ENCODE measurements around the gene CHST1. TPM values are rescaled to one million over a fixed set of nuclear protein-coding genes. Genes with fewer than 3 reads are reported as not detected.

CHST1 gene
- total RNA-seq, 1 donor from 2014 or later, result 2.6 TPM

- no peak overlapping the region for H3K4me3 Mint-ChIP-seq (ENCODE audit: unreplicated experiment)
- H3K79me2 ChIP-seq (ENCODE audit: insufficient read depth, low read length), result no peaks in the 10 kb centered on the region
- no peaks in the 10 kb centered on the region for H3K9me3 ChIP-seq (ENCODE audit: insufficient read depth, low read depth, low read length)
- no peak overlapping the region for H3K4me3 ChIP-seq (ENCODE audit: insufficient read depth, low read depth, low read length)
- H3K4me2 ChIP-seq (ENCODE audit: low read length), result no peak overlapping the region
- H3K27me3 Mint-ChIP-seq (ENCODE audit: low read depth, unreplicated experiment), result peaks cover 57% of the 10 kb centered on the region
- H3K9ac ChIP-seq (ENCODE audit: low read length), result no peak overlapping the region
- H3K36me3 Mint-ChIP-seq (ENCODE audit: low read depth, unreplicated experiment), result no peaks in the 10 kb centered on the region
- peaks cover 5% of the 10 kb centered on the region for H3K4me1 Mint-ChIP-seq (ENCODE audit: low read depth, unreplicated experiment)
- TF ChIP-seq EZH2 (IDR thresholded peaks at IDR 0.05; ENCODE audit: insufficient read depth, low read length), result no peak
- TF ChIP-seq, protein P1, sequence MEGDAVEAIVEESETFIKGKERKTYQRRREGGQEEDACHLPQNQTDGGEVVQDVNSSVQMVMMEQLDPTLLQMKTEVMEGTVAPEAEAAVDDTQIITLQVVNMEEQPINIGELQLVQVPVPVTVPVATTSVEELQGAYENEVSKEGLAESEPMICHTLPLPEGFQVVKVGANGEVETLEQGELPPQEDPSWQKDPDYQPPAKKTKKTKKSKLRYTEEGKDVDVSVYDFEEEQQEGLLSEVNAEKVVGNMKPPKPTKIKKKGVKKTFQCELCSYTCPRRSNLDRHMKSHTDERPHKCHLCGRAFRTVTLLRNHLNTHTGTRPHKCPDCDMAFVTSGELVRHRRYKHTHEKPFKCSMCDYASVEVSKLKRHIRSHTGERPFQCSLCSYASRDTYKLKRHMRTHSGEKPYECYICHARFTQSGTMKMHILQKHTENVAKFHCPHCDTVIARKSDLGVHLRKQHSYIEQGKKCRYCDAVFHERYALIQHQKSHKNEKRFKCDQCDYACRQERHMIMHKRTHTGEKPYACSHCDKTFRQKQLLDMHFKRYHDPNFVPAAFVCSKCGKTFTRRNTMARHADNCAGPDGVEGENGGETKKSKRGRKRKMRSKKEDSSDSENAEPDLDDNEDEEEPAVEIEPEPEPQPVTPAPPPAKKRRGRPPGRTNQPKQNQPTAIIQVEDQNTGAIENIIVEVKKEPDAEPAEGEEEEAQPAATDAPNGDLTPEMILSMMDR (IDR thresholded peaks at IDR 0.05; ENCODE audit: insufficient read depth, low read depth, low read length), result no peak
- H3K4me1 ChIP-seq (ENCODE audit: insufficient read depth, low read length), result no peaks in the 10 kb centered on the region
- no peaks in the 10 kb centered on the region for H3K36me3 ChIP-seq (ENCODE audit: insufficient read depth, low read length)
- no peak overlapping the region for H3K27ac ChIP-seq (ENCODE audit: low read depth, low read length)
- H3K27ac Mint-ChIP-seq (ENCODE audit: unreplicated experiment), result no peak overlapping the region
- no peaks in the 10 kb centered on the region for H3K27me3 ChIP-seq (ENCODE audit: insufficient read depth, low read length)
- H2AFZ ChIP-seq (ENCODE audit: low read depth, low read length), result no peak overlapping the region
- no peak for FAIRE-seq
- no peak for DNase-seq (ENCODE audit: low read depth)
- no peaks in the 10 kb centered on the region for H4K20me1 ChIP-seq (ENCODE audit: insufficient read depth, low read length)
- peaks cover 8% of the 10 kb centered on the region for H3K9me3 Mint-ChIP-seq (ENCODE audit: unreplicated experiment)
Observed at GRCh38 chr11:45614196-45614828, 51.1 kb downstream of the CHST1 start.

- DNase-seq (ENCODE audit: low read depth) (no peak), FAIRE-seq (no peak)
- H3K27me3 Mint-ChIP-seq (ENCODE audit: low read depth, unreplicated experiment), result peaks cover 62% of the 10 kb centered on the region
- no peaks in the 10 kb centered on the region for H3K36me3 ChIP-seq (ENCODE audit: insufficient read depth, low read length)
- no peak overlapping the region for H2AFZ ChIP-seq (ENCODE audit: low read depth, low read length)
- H3K4me1 ChIP-seq (ENCODE audit: insufficient read depth, low read length), result no peaks in the 10 kb centered on the region
- H4K20me1 ChIP-seq (ENCODE audit: insufficient read depth, low read length), result no peaks in the 10 kb centered on the region
- peaks cover 7% of the 10 kb centered on the region for H3K9me3 Mint-ChIP-seq (ENCODE audit: unreplicated experiment)
- H3K4me3 ChIP-seq (ENCODE audit: insufficient read depth, low read depth, low read length), result no peak overlapping the region
- H3K79me2 ChIP-seq (ENCODE audit: insufficient read depth, low read length), result no peaks in the 10 kb centered on the region
- H3K9ac ChIP-seq (ENCODE audit: low read length), result no peak overlapping the region
- peaks cover 8% of the 10 kb centered on the region for H3K4me1 Mint-ChIP-seq (ENCODE audit: low read depth, unreplicated experiment)
- H3K4me2 ChIP-seq (ENCODE audit: low read length), result no peak overlapping the region
- no peak overlapping the region for H3K27ac ChIP-seq (ENCODE audit: low read depth, low read length)
- no peaks in the 10 kb centered on the region for H3K36me3 Mint-ChIP-seq (ENCODE audit: low read depth, unreplicated experiment)
- no peaks in the 10 kb centered on the region for H3K9me3 ChIP-seq (ENCODE audit: insufficient read depth, low read depth, low read length)
- H3K27me3 ChIP-seq (ENCODE audit: insufficient read depth, low read length), result peaks cover 2% of the 10 kb centered on the region
- no peak overlapping the region for H3K4me3 Mint-ChIP-seq (ENCODE audit: unreplicated experiment)
- no peak for TF ChIP-seq EZH2 (IDR thresholded peaks at IDR 0.05; ENCODE audit: insufficient read depth, low read length)
- TF ChIP-seq, protein P1 (IDR thresholded peaks at IDR 0.05; ENCODE audit: insufficient read depth, low read depth, low read length), result no peak
- no peak overlapping the region for H3K27ac Mint-ChIP-seq (ENCODE audit: unreplicated experiment)
Observed at GRCh38 chr11:45610627-45611026, 54.8 kb downstream of the CHST1 start.

- Mint-ChIP-seq H3K9me3 (ENCODE audit: unreplicated experiment) (peaks cover 7% of the 10 kb centered on the region), H3K27me3 (ENCODE audit: low read depth, unreplicated experiment) (peaks cover 69% of the 10 kb centered on the region), H3K4me3 (ENCODE audit: unreplicated experiment) (no peak overlapping the region), H3K27ac (ENCODE audit: unreplicated experiment) (no peak overlapping the region), H3K4me1 (ENCODE audit: low read depth, unreplicated experiment) (peaks cover 8% of the 10 kb centered on the region), H3K36me3 (ENCODE audit: low read depth, unreplicated experiment) (no peaks in the 10 kb centered on the region)
- Histone ChIP-seq H3K27ac (ENCODE audit: low read depth, low read length) (no peak overlapping the region), H3K4me1 (ENCODE audit: insufficient read depth, low read length) (no peaks in the 10 kb centered on the region), H3K4me2 (ENCODE audit: low read length) (no peak overlapping the region), H4K20me1 (ENCODE audit: insufficient read depth, low read length) (no peaks in the 10 kb centered on the region), H2AFZ (ENCODE audit: low read depth, low read length) (no peak overlapping the region), H3K36me3 (ENCODE audit: insufficient read depth, low read length) (no peaks in the 10 kb centered on the region), H3K79me2 (ENCODE audit: insufficient read depth, low read length) (no peaks in the 10 kb centered on the region), H3K27me3 (ENCODE audit: insufficient read depth, low read length) (peaks cover 2% of the 10 kb centered on the region), H3K4me3 (ENCODE audit: insufficient read depth, low read depth, low read length) (no peak overlapping the region), H3K9ac (ENCODE audit: low read length) (no peak overlapping the region), H3K9me3 (ENCODE audit: insufficient read depth, low read depth, low read length) (no peaks in the 10 kb centered on the region)
- no peak for TF ChIP-seq EZH2 (IDR thresholded peaks at IDR 0.05; ENCODE audit: insufficient read depth, low read length)
- TF ChIP-seq, protein P1 (IDR thresholded peaks at IDR 0.05; ENCODE audit: insufficient read depth, low read depth, low read length), result no peak
- DNase-seq (ENCODE audit: low read depth), result no peak
- FAIRE-seq, result no peak
Observed at GRCh38 chr11:45609902-45610301, 55.5 kb downstream of the CHST1 start.

Data from astrocyte (in vitro differentiated cells and primary cell).